H9 (cell line): Measurements from ENCODE around the gene SLC5A12. TPM values are rescaled to one million over a fixed set of nuclear protein-coding genes. Genes with fewer than 3 reads are reported as not detected.

ENCODE experiments used
- DNase-seq: peaks from one replicate; pipeline ENCODE4 v3.0.0-alpha.2; 2017
- H2AFZ ChIP-seq: one replicate; pipeline ENCODE4 v1.6.1; 2013; ENCODE audit warnings: mild to moderate bottlenecking, low read length, control low read depth, moderate library complexity
- H2AK5ac ChIP-seq: 2 replicates; pipeline ENCODE4 v1.6.1; 2013; ENCODE audit warnings: low read length, control low read depth, mixed read lengths; ENCODE audit not compliant: insufficient read length
- H2BK120ac ChIP-seq: one replicate; pipeline ENCODE4 v1.6.1; 2013; ENCODE audit warnings: low read depth, mild to moderate bottlenecking, low read length, control low read depth, inconsistent platforms; ENCODE audit not compliant: poor library complexity, severe bottlenecking
- H2BK12ac ChIP-seq: 2 replicates; pipeline ENCODE4 v1.6.1; 2013; ENCODE audit warnings: low read length, control low read depth, mixed read lengths, low read depth; ENCODE audit not compliant: insufficient read length
- H2BK15ac ChIP-seq: 2 replicates; pipeline ENCODE4 v1.6.1; 2013; ENCODE audit warnings: low read depth, low read length, control low read depth
- H2BK20ac ChIP-seq: one replicate; pipeline ENCODE4 v1.6.1; 2013; ENCODE audit warnings: low read depth, mild to moderate bottlenecking, low read length, control low read depth, inconsistent platforms; ENCODE audit not compliant: poor library complexity, severe bottlenecking
- H2BK5ac ChIP-seq: 2 replicates; pipeline ENCODE4 v1.6.1; 2013; ENCODE audit warnings: low read length, control low read depth, mixed read lengths; ENCODE audit not compliant: insufficient read length
- H3K14ac ChIP-seq: 2 replicates; pipeline ENCODE4 v1.6.1; 2013; ENCODE audit warnings: low read length, control low read depth; ENCODE audit not compliant: insufficient read depth
- H3K18ac ChIP-seq: 2 replicates; pipeline ENCODE4 v1.6.1; 2013; ENCODE audit warnings: low read depth, mild to moderate bottlenecking, mixed read lengths, low read length, control low read depth; ENCODE audit not compliant: insufficient read length
- H3K23ac ChIP-seq: 2 replicates; pipeline ENCODE4 v1.6.1; 2013; ENCODE audit warnings: low read length, control low read depth, mixed read lengths, low read depth; ENCODE audit not compliant: insufficient read length
- H3K23me2 ChIP-seq: 2 replicates; pipeline ENCODE4 v1.6.1; 2013; ENCODE audit warnings: low read depth, mild to moderate bottlenecking, mixed read lengths, low read length, control low read depth; ENCODE audit not compliant: insufficient read length, poor library complexity, severe bottlenecking
- H3K27ac ChIP-seq: 2 replicates; pipeline ENCODE4 v1.5.1; 2013; ENCODE audit warnings: low read length, control low read depth, mixed read lengths, low read depth; ENCODE audit not compliant: insufficient read length
- H3K27me3 ChIP-seq: 2 replicates; pipeline ENCODE4 v1.6.1; 2013; ENCODE audit warnings: low read length, control low read depth, inconsistent platforms; ENCODE audit not compliant: insufficient read depth
- H3K4ac ChIP-seq: 2 replicates; pipeline ENCODE4 v1.6.1; 2013; ENCODE audit warnings: low read depth, mild to moderate bottlenecking, control low read depth, inconsistent platforms, low read length, moderate library complexity
- H3K4me1 ChIP-seq: 2 replicates; pipeline ENCODE4 v1.6.1; 2013; ENCODE audit warnings: low read length, control low read depth, inconsistent platforms; ENCODE audit not compliant: insufficient read depth
- H3K4me2 ChIP-seq: 2 replicates; pipeline ENCODE4 v1.6.1; 2013; ENCODE audit warnings: low read length, control low read depth, mixed read lengths; ENCODE audit not compliant: insufficient read length, insufficient read depth
- H3K56ac ChIP-seq: 2 replicates; pipeline ENCODE4 v1.6.1; 2013; ENCODE audit warnings: low read depth, mild to moderate bottlenecking, mixed read lengths, low read length, control low read depth; ENCODE audit not compliant: insufficient read length
- H3K79me1 ChIP-seq: 2 replicates; pipeline ENCODE4 v1.6.1; 2013; ENCODE audit warnings: low read depth, mild to moderate bottlenecking, moderate library complexity, low read length, control low read depth, inconsistent platforms; ENCODE audit not compliant: insufficient read depth, poor library complexity, severe bottlenecking
- H3K79me2 ChIP-seq: 2 replicates; pipeline ENCODE4 v1.6.1; 2013; ENCODE audit warnings: low read length, control low read depth, inconsistent platforms; ENCODE audit not compliant: insufficient read depth
- H3K9ac ChIP-seq: 2 replicates; pipeline ENCODE4 v1.6.1; 2013; ENCODE audit warnings: low read length, control low read depth, mixed read lengths; ENCODE audit not compliant: insufficient read length; ENCODE audit errors: extremely low read depth
- H3K9me3 ChIP-seq: one replicate; pipeline ENCODE4 v1.6.1; 2013; ENCODE audit warnings: low read depth, low read length, inconsistent platforms; ENCODE audit not compliant: control insufficient read depth
- H3T11ph ChIP-seq: one replicate; pipeline ENCODE4 v1.6.1; 2013; ENCODE audit warnings: mild to moderate bottlenecking, low read length, control low read depth, inconsistent platforms
- H4K20me1 ChIP-seq: one replicate; pipeline ENCODE4 v1.6.1; 2013; ENCODE audit not compliant: control insufficient read depth, insufficient read length, insufficient read depth
- H4K5ac ChIP-seq: 2 replicates; pipeline ENCODE4 v1.6.1; 2013; ENCODE audit warnings: low read depth, mild to moderate bottlenecking, mixed read lengths, low read length, control low read depth; ENCODE audit not compliant: insufficient read length
- H4K8ac ChIP-seq: replicated peaks from 2 replicates; pipeline ENCODE4 v1.6.1; 2013; ENCODE audit warnings: low read length, control low read depth, mixed read lengths, low read depth; ENCODE audit not compliant: insufficient read length
- H4K91ac ChIP-seq: 2 replicates; pipeline ENCODE4 v1.6.1; 2013; ENCODE audit warnings: low read depth, mild to moderate bottlenecking, moderate library complexity, mixed read lengths, low read length, control low read depth; ENCODE audit not compliant: insufficient read length
- H3K27ac Mint-ChIP-seq, 3 experiments: 2 replicates in 2 of 3; 3 replicates in 1 of 3; pipeline ENCODE4 v1.8.0; 2020 to 2021; ENCODE audit warnings: mixed read lengths in 3 of 3, mild to moderate bottlenecking in 1 of 3, moderate library complexity in 1 of 3
- H3K27me3 Mint-ChIP-seq: 2 replicates; pipeline ENCODE4 v1.8.0; 2021; ENCODE audit warnings: low read depth, mild to moderate bottlenecking, moderate library complexity, mixed read lengths
- H3K36me3 Mint-ChIP-seq, 3 experiments: 2 replicates in 2 of 3; 3 replicates in 1 of 3; pipeline ENCODE4 v1.8.0; 2020 to 2021; ENCODE audit warnings: low read depth in 3 of 3, mixed read lengths in 3 of 3; ENCODE audit not compliant: insufficient read depth in 1 of 3
- H3K4me1 Mint-ChIP-seq, 2 experiments: 2 replicates each; pipeline ENCODE4 v1.8.0; 2020; ENCODE audit warnings: mixed read lengths in 2 of 2
- H3K4me3 Mint-ChIP-seq, 2 experiments: 2 replicates in 1 of 2; 3 replicates in 1 of 2; pipeline ENCODE4 v1.8.0; 2020 to 2021; ENCODE audit warnings: mild to moderate bottlenecking in 2 of 2, mixed read lengths in 2 of 2, moderate library complexity in 1 of 2
- H3K9me3 Mint-ChIP-seq, 2 experiments: 2 replicates in 1 of 2; 3 replicates in 1 of 2; pipeline ENCODE4 v1.8.0; 2020; ENCODE audit warnings: mild to moderate bottlenecking in 2 of 2, mixed read lengths in 2 of 2, moderate library complexity in 1 of 2
- WGBS: extraction: QIAGEN DNeasy Blood & Tissue Kit; methylation state at CpG from one replicate; pipeline ENCODE4 v1.1.7; 2013; ENCODE audit warnings: missing lambda C conversion rate, low lambda C conversion rate, mixed read lengths; ENCODE audit not compliant: insufficient read length; ENCODE audit errors: extremely low coverage; 5-methylcytosine and 5-hydroxymethylcytosine counted together
- total RNA-seq: library from RNA; stranded (reverse); gene quantifications from 2 replicates; pipeline ENCODE4 v1.2.1, GENCODE V29; 2021
- TF ChIP-seq, protein P1 (sequence below): fragments of 200-600 bp; sonication (generic); conservative IDR thresholded peaks from 3 replicates; pipeline ENCODE4 v1.8.0; 2021; ENCODE audit warnings: antibody characterized with exemption, mild to moderate bottlenecking

The SLC5A12 gene
- total RNA-seq, 1 experiment from 2014 or later: 2.7 TPM

DNA sequence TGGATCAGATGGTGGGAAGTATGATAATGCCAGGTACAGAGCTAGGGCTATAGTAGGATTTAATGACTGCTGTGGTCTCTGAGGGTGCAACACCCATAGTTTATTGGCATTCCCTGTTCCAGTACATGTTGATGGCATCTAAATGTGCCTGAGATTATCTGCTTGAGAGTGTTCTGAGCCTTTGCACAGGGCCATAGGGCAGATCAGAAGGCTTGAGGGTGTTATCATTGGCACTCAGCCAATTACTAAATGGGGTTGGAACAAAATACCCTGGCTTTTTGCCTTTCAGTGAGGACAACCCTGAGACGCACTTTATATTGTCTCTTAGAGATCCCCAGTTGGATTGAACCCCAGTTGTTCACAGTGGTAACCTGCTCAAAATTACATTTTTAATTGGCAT lies 6.7 kb downstream of the SLC5A12 start:
- TF ChIP-seq, protein P1, sequence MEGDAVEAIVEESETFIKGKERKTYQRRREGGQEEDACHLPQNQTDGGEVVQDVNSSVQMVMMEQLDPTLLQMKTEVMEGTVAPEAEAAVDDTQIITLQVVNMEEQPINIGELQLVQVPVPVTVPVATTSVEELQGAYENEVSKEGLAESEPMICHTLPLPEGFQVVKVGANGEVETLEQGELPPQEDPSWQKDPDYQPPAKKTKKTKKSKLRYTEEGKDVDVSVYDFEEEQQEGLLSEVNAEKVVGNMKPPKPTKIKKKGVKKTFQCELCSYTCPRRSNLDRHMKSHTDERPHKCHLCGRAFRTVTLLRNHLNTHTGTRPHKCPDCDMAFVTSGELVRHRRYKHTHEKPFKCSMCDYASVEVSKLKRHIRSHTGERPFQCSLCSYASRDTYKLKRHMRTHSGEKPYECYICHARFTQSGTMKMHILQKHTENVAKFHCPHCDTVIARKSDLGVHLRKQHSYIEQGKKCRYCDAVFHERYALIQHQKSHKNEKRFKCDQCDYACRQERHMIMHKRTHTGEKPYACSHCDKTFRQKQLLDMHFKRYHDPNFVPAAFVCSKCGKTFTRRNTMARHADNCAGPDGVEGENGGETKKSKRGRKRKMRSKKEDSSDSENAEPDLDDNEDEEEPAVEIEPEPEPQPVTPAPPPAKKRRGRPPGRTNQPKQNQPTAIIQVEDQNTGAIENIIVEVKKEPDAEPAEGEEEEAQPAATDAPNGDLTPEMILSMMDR: no peak
- no peak overlapping the region for H3K9ac ChIP-seq
- no peak overlapping the region for H3K14ac ChIP-seq
- no peak overlapping the region for H3K4ac ChIP-seq
- no peaks in the 10 kb centered on the region for H3K36me3 Mint-ChIP-seq
- no peak overlapping the region for H2BK5ac ChIP-seq
- no peaks in the 10 kb centered on the region for H3K79me1 ChIP-seq
- H2BK120ac ChIP-seq: no peak overlapping the region
- H3K27ac Mint-ChIP-seq: no peak overlapping the region
- DNase-seq: no peak
- no peak overlapping the region for H4K8ac ChIP-seq
- H3K23me2 ChIP-seq: no peaks in the 10 kb centered on the region
- no peak overlapping the region for H3K18ac ChIP-seq
- no peaks in the 10 kb centered on the region for H3K9me3 ChIP-seq
- H3K27me3 ChIP-seq: no peaks in the 10 kb centered on the region
- no peak overlapping the region for H3T11ph ChIP-seq
- H3K4me1 ChIP-seq: no peaks in the 10 kb centered on the region
- H4K91ac ChIP-seq: no peak overlapping the region
- H3K27ac ChIP-seq: no peak overlapping the region
- H2BK12ac ChIP-seq: no peak overlapping the region
- H3K4me2 ChIP-seq: no peak overlapping the region
- H2BK15ac ChIP-seq: no peak overlapping the region
- no peaks in the 10 kb centered on the region for H3K27me3 Mint-ChIP-seq
- H4K20me1 ChIP-seq: no peaks in the 10 kb centered on the region
- H2AFZ ChIP-seq: no peak overlapping the region
- no peaks in the 10 kb centered on the region for H3K9me3 Mint-ChIP-seq
- no peak overlapping the region for H2AK5ac ChIP-seq
- no peak overlapping the region for H3K4me3 Mint-ChIP-seq
- no peaks in the 10 kb centered on the region for H3K4me1 Mint-ChIP-seq
- no peak overlapping the region for H3K23ac ChIP-seq
- WGBS: no CpG with 5 or more reads among the region's 1 CpG
- H3K79me2 ChIP-seq: no peaks in the 10 kb centered on the region
- H2BK20ac ChIP-seq: no peak overlapping the region
- no peak overlapping the region for H4K5ac ChIP-seq
- no peak overlapping the region for H3K56ac ChIP-seq
